Kidney epithelial cell (primary cell): ENCODE data around the gene NPTX2. TPM values are rescaled to one million over a fixed set of nuclear protein-coding genes. Genes with fewer than 3 reads are reported as not detected.

Source experiments
- DNase-seq: peaks from one replicate; pipeline ENCODE4 v3.0.0-alpha.2; 2010; ENCODE audit warnings: low read depth
- H3K27me3 ChIP-seq: 2 replicates; pipeline ENCODE4 v1.6.0; 2011; ENCODE audit warnings: low read length; ENCODE audit not compliant: control insufficient read depth, insufficient read depth
- H3K36me3 ChIP-seq: 2 replicates; pipeline ENCODE4 v1.5.1; 2011; ENCODE audit warnings: low read length; ENCODE audit not compliant: control insufficient read depth, insufficient read depth
- H3K4me3 ChIP-seq: 2 replicates; pipeline ENCODE4 v1.5.1; 2011; ENCODE audit warnings: low read depth, mild to moderate bottlenecking, control low read depth, low read length
- total RNA-seq: library from RNA; depleted of rRNA; stranded (reverse); fragments of >200 nt; gene quantifications from 2 replicates; pipeline ENCODE4 v1.2.3, GENCODE V29; 2015
- TF ChIP-seq, protein P1 (sequence below): IDR thresholded peaks from 2 replicates; pipeline ENCODE4 v1.5.1; 2011; ENCODE audit warnings: mild to moderate bottlenecking, moderate library complexity, low read length, control low read depth, inconsistent platforms; ENCODE audit not compliant: insufficient read depth, poor library complexity, severe bottlenecking

The NPTX2 gene
- total RNA-seq, 1 donor from 2014 or later: 0.46 TPM

GRCh38 chr7:98670186-98670585, 53.1 kb downstream of the NPTX2 start:
- TF ChIP-seq, protein P1, sequence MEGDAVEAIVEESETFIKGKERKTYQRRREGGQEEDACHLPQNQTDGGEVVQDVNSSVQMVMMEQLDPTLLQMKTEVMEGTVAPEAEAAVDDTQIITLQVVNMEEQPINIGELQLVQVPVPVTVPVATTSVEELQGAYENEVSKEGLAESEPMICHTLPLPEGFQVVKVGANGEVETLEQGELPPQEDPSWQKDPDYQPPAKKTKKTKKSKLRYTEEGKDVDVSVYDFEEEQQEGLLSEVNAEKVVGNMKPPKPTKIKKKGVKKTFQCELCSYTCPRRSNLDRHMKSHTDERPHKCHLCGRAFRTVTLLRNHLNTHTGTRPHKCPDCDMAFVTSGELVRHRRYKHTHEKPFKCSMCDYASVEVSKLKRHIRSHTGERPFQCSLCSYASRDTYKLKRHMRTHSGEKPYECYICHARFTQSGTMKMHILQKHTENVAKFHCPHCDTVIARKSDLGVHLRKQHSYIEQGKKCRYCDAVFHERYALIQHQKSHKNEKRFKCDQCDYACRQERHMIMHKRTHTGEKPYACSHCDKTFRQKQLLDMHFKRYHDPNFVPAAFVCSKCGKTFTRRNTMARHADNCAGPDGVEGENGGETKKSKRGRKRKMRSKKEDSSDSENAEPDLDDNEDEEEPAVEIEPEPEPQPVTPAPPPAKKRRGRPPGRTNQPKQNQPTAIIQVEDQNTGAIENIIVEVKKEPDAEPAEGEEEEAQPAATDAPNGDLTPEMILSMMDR: no peak
- DNase-seq: no peak
- Histone ChIP-seq H3K4me3 (no peak overlapping the region), H3K36me3 (no peaks in the 10 kb centered on the region), H3K27me3 (no peaks in the 10 kb centered on the region)

GRCh38 chr7:98671733-98672331, 54.7 kb downstream of the NPTX2 start:
- no peaks in the 10 kb centered on the region for H3K27me3 ChIP-seq
- TF ChIP-seq, protein P1: no peak

GRCh38 chr7:98674461-98674860, 57.4 kb downstream of the NPTX2 start:
- Histone ChIP-seq H3K27me3 (no peaks in the 10 kb centered on the region), H3K36me3 (no peaks in the 10 kb centered on the region), H3K4me3 (no peak overlapping the region)
- no peak for DNase-seq
- TF ChIP-seq, protein P1: no peak

More at GRCh38 chr7:98671733-98672331, 54.7 kb downstream of the NPTX2 start:
- H3K4me3 ChIP-seq: no peak overlapping the region
- no peaks in the 10 kb centered on the region for H3K36me3 ChIP-seq
- no peak for DNase-seq

GRCh38 chr7:98674881-98675280, 57.8 kb downstream of the NPTX2 start:
- Histone ChIP-seq H3K36me3 (no peaks in the 10 kb centered on the region), H3K27me3 (no peaks in the 10 kb centered on the region), H3K4me3 (no peak overlapping the region)
- TF ChIP-seq, protein P1: no peak
- no peak for DNase-seq

GRCh38 chr7:98678215-98678614, 61.1 kb downstream of the NPTX2 start:
- Histone ChIP-seq H3K27me3 (no peaks in the 10 kb centered on the region), H3K4me3 (no peak overlapping the region), H3K36me3 (no peaks in the 10 kb centered on the region)
- no peak for DNase-seq
- TF ChIP-seq, protein P1: no peak

Other genes with a start within 250 kb of the NPTX2 start
- gene BAIAP2L1, start 216.2 kb upstream of the NPTX2 start, total RNA-seq: 32.5 and 38.8 TPM in 2 replicates